Testis (tissue), 3 donors: ENCODE data around the gene RET. TPM values are rescaled to one million over a fixed set of nuclear protein-coding genes. Genes with fewer than 3 reads are reported as not detected.

Experiments
- DNase-seq: peaks from one replicate; pipeline ENCODE4 v3.0.0-alpha.2; 2019
- H3K27ac ChIP-seq, 2 donors: fragments of 200-600 bp; sonication (generic); one replicate each; pipeline ENCODE4 v1.5.1; 2019
- H3K27me3 ChIP-seq: fragments of 200-600 bp; sonication (generic); one replicate; pipeline ENCODE4 v1.5.1; 2019
- H3K36me3 ChIP-seq: fragments of 200-600 bp; sonication (generic); one replicate; pipeline ENCODE4 v1.5.1; 2017; ENCODE audit warnings: low read depth; ENCODE audit errors: missing control alignments
- H3K4me1 ChIP-seq: fragments of 200-600 bp; sonication (generic); one replicate; pipeline ENCODE4 v1.5.1; 2019
- H3K4me3 ChIP-seq, 2 donors: fragments of 200-600 bp; sonication (generic); one replicate each; pipeline ENCODE4 v1.5.1; 2017 to 2019
- H3K9me3 ChIP-seq: fragments of 200-600 bp; sonication (generic); one replicate; pipeline ENCODE4 v1.5.1; 2017
- CTCF ChIP-seq, 3 experiments: fragments of 450-650 bp in 2 of 3; fragments of 200-600 bp in 1 of 3; sonication (generic) in 1 of 3; IDR thresholded peaks; one replicate each; pipeline ENCODE4 v1.5.1; 2016 to 2019; ENCODE audit warnings: antibody characterized with exemption in 3 of 3, mild to moderate bottlenecking in 2 of 3, moderate library complexity in 1 of 3
- POLR2A ChIP-seq: fragments of 450-650 bp; IDR thresholded peaks from one replicate; pipeline ENCODE4 v1.6.1; 2017; ENCODE audit warnings: antibody characterized with exemption, mild to moderate bottlenecking, moderate library complexity
- WGBS, 2 donors: methylation state at CpG; one replicate each; pipeline ENCODE4 v1.1.5; 2018; 5-methylcytosine and 5-hydroxymethylcytosine counted together
- intact Hi-C: fragments of 100-400 bp; cut with DNase I; formaldehyde crosslinking; loops from one replicate; pipeline ENCODE4 v1.15.1; 2023; ENCODE audit warnings: low total_unique reads
- polyA plus RNA-seq: library from polyadenylated mRNA; stranded (reverse); fragments of 350-450 nt; fragmentation: Illumina TruSeq; extraction: RNeasy Lipid Tissue Mini Kit (QIAGEN cat#74804); gene quantifications from one replicate; pipeline ENCODE4 v1.2.3, GENCODE V29; 2014; ENCODE audit warnings: low read depth, low replicate concordance; ENCODE audit not compliant: insufficient read depth
- total RNA-seq, 2 donors: library from RNA; depleted of rRNA; stranded (reverse); fragments of >200 nt; gene quantifications; one replicate each; pipeline ENCODE4 v1.2.3, GENCODE V29; 2016

Gene RET
- total and polyA plus RNA-seq, 3 donors from 2014 or later = 5.1 to 9.5 (median 7.3) TPM

GRCh38 chr10:43135656-43136055, 58.8 kb downstream of the RET start:
- H3K4me3 ChIP-seq = no peak overlapping the region
- TF ChIP-seq POLR2A (no peak), CTCF (IDR thresholded peaks at IDR 0.05) (no peak)
- peaks cover 10% of the 10 kb centered on the region for H3K4me1 ChIP-seq
- no peaks in the 10 kb centered on the region for H3K9me3 ChIP-seq
- WGBS, 2 donors = 78 to 88% methylated on average over 2 of the region's 2 CpGs
- H3K36me3 ChIP-seq = no peaks in the 10 kb centered on the region
- no peak for DNase-seq
- no peak overlapping the region for H3K27ac ChIP-seq
- no peaks in the 10 kb centered on the region for H3K27me3 ChIP-seq
- intact Hi-C loops = no loop called here

GRCh38 chr10:43136432-43136831, 59.6 kb downstream of the RET start:
- Histone ChIP-seq H3K27ac (no peak overlapping the region), H3K27me3 (no peaks in the 10 kb centered on the region), H3K9me3 (no peaks in the 10 kb centered on the region), H3K4me1 (peaks cover 10% of the 10 kb centered on the region), H3K36me3 (no peaks in the 10 kb centered on the region), H3K4me3 (no peak overlapping the region)
- WGBS, 2 donors = 66 to 81% methylated on average over 5 of the region's 5 CpGs
- intact Hi-C loops = no loop called here
- DNase-seq = no peak
- no peak for TF ChIP-seq CTCF (IDR thresholded peaks at IDR 0.05)
- TF ChIP-seq POLR2A = no peak

DNA sequence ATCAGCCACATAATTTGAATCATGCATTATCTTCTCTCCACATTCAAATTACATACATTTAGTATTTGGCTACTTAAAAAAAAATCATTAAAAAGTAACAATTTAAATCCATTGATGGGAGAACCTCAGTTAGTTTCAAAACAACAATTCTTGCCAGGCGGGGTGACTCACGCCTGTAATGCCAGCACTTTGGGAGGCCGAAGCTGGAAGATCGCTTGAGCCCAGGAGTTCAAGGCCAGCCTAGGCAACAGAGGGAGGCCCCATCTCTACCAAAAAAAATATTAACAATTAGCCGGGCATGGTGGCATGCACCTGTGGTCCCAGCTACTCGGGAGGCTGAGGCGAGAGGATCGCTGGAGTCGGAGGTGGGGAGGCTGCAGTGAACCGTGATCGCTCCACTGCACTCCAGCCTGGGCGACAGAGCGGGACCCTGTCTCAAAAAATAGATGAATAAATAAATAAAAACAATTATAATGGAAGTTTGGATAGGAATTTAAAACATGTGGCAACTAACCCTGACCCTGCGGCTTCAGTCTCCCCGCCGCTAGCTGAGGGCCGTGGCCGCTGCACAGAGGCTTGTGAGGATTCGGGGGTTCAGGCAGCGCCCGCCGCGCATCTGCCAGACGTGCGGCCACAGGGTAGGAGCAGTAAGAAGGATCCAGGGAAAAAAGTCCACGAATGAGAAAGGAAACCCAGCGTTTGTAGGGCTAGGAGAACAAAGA, 60.3 kb downstream of the RET start:
- H3K27ac ChIP-seq = peak overlapping the region; percentile 97 to 98
- peak; percentile 27 for DNase-seq
- peak overlapping the region; percentile 95 to 98 for H3K4me3 ChIP-seq
- H3K9me3 ChIP-seq = no peaks in the 10 kb centered on the region
- peaks cover 10% of the 10 kb centered on the region for H3K4me1 ChIP-seq
- no peaks in the 10 kb centered on the region for H3K36me3 ChIP-seq
- H3K27me3 ChIP-seq = no peaks in the 10 kb centered on the region
- intact Hi-C loops = no loop called here
- TF ChIP-seq CTCF (IDR thresholded peaks at IDR 0.05) (no peak), POLR2A (no peak)
- 21 to 22% methylated on average over 27 of the region's 27 CpGs for WGBS, 2 donors

DNA sequence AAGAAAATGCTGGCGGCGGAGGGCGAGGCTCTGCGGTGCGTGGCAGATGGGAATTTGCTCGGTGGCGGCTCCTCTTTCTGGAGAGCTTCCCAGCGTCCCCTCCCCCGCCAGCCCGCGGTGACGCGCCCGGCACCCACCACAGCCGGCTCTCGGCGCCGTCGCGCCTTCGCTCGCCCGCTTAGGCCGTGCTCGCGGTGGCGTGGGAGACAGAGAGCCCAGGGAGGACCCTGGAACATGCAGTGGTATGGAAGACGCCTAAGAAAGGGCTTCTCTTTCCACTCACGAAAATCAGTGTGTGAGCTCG, 60.8 kb downstream of the RET start:
- Histone ChIP-seq H3K27ac (peak overlapping the region; percentile 97 to 98), H3K4me3 (peak overlapping the region; percentile 95 to 98), H3K9me3 (no peaks in the 10 kb centered on the region), H3K4me1 (peaks cover 10% of the 10 kb centered on the region), H3K36me3 (no peaks in the 10 kb centered on the region), H3K27me3 (no peaks in the 10 kb centered on the region)
- no peak for TF ChIP-seq POLR2A
- no peak for TF ChIP-seq CTCF (IDR thresholded peaks at IDR 0.05)
- WGBS, 2 donors = 0 to 1% methylated on average over 12 to 30 of the region's 30 CpGs
- peak; percentile 60 for DNase-seq
- intact Hi-C loops = no loop called here
